HepG2 (cell line): ENCODE measurements around the gene PRSS2. TPM values are rescaled to one million over a fixed set of nuclear protein-coding genes. Genes with fewer than 3 reads are reported as not detected.

Experiments used
- ATAC-seq: fragments of 200-7000 bp; cut with Tn5 transposase; 3 replicates; pipeline ENCODE4 v1.9.1; 2020; ENCODE audit warnings: mild to moderate bottlenecking, moderate library complexity
- BruUV-seq: library from RNA; stranded (reverse); fragments of 400-500 nt; replicated peaks from 2 replicates; lab custom pipeline; 2021; lab: Mats Ljungman, UMichigan
- CTCF ChIA-PET: fragments of 300-600 bp; formaldehyde crosslinking; extraction: SDS; loops from one replicate; lab custom pipeline; 2021; ENCODE audit warnings: low total read pairs, inconsistent platforms, low intra/inter-chr PET ratio; lab: Yijun Ruan, JAX
- POLR2A ChIA-PET: fragments of 350-600 bp; sonication (Branson Sonifier 250); formaldehyde crosslinking; loops from one replicate; lab custom pipeline; 2020; ENCODE audit warnings: antibody characterized with exemption, inconsistent platforms; lab: Yijun Ruan, JAX
- DNase-seq: peaks from one replicate; pipeline ENCODE4 v3.0.0-alpha.2; 2015; ENCODE audit warnings: low spot score
- FAIRE-seq: peaks from 3 replicates; lab custom pipeline; 2011; peaks lifted over from hg19 to GRCh38; lab: Jason Lieb, UNC
- H2AFZ ChIP-seq: one replicate; pipeline ENCODE4 v1.6.1; 2011; ENCODE audit warnings: low read length, inconsistent platforms
- H3K27ac ChIP-seq: fragments of 300-600 bp; 3 replicates; pipeline ENCODE4 v1.8.0; 2011; ENCODE audit warnings: mixed run types, mild to moderate bottlenecking, mixed read lengths, low read length, inconsistent platforms; ENCODE audit not compliant: insufficient read depth; ENCODE audit errors: extremely low read length
- H3K27me3 ChIP-seq, 2 experiments: fragments of 200-600 bp in 1 of 2; 2 replicates in 1 of 2; 3 replicates in 1 of 2; pipeline versions ENCODE4 v1.6.0 to v1.8.0; 2011; ENCODE audit warnings: low read length in 2 of 2, mild to moderate bottlenecking in 2 of 2, moderate library complexity in 2 of 2, inconsistent platforms in 1 of 2; ENCODE audit not compliant: insufficient read depth in 2 of 2, control insufficient read depth in 1 of 2
- H3K36me3 ChIP-seq, 2 experiments: fragments of 200-600 bp in 1 of 2; replicated peaks in 1 of 2; 2 replicates in 1 of 2; 3 replicates in 1 of 2; pipeline versions ENCODE4 v1.5.1 to v1.8.0; 2011; ENCODE audit warnings: low read length in 2 of 2, inconsistent platforms in 1 of 2; ENCODE audit not compliant: insufficient read depth in 2 of 2, control insufficient read depth in 1 of 2
- H3K4me1 ChIP-seq: 2 replicates; pipeline ENCODE4 v1.5.1; 2012; ENCODE audit warnings: low read length, inconsistent platforms; ENCODE audit not compliant: insufficient read depth
- H3K4me2 ChIP-seq: 2 replicates; pipeline ENCODE4 v1.6.0; 2011; ENCODE audit warnings: low read depth, low read length, inconsistent platforms
- H3K4me3 ChIP-seq, 3 experiments: fragments of 200-600 bp in 1 of 3; sonication (generic), shearing (Covaris generic) in 1 of 3; replicated peaks in 1 of 3; 2 replicates each; pipeline ENCODE4 v1.5.1; 2011 to 2016; ENCODE audit warnings: low read length in 3 of 3, inconsistent platforms in 2 of 3, low read depth in 2 of 3, mild to moderate bottlenecking in 2 of 3, control low read depth in 1 of 3, mixed read lengths in 1 of 3; ENCODE audit not compliant: insufficient read depth in 1 of 3
- H3K79me2 ChIP-seq: one replicate; pipeline ENCODE4 v1.6.1; 2011; ENCODE audit warnings: low read length, inconsistent platforms; ENCODE audit not compliant: insufficient read depth
- H3K9ac ChIP-seq: 2 replicates; pipeline ENCODE4 v1.6.0; 2011; ENCODE audit warnings: mild to moderate bottlenecking, low read depth, low read length, inconsistent platforms; ENCODE audit not compliant: insufficient read depth
- H3K9me3 ChIP-seq: 2 replicates; pipeline ENCODE4 v1.5.1; 2012; ENCODE audit warnings: mild to moderate bottlenecking, low read length
- H4K20me1 ChIP-seq: 2 replicates; pipeline ENCODE4 v1.6.0; 2011; ENCODE audit warnings: inconsistent platforms, mild to moderate bottlenecking, low read length, moderate library complexity; ENCODE audit not compliant: insufficient read depth
- BCL6 ChIP-seq: IDR thresholded peaks from 2 replicates; pipeline ENCODE4 v1.6.1; 2016; ENCODE audit warnings: missing genetic modification reagents, missing compliant biosample characterization
- HMGA1 ChIP-seq: sonication (generic); formaldehyde crosslinking; conservative IDR thresholded peaks from 2 replicates; pipeline ENCODE4 v1.4.0; 2020; ENCODE audit warnings: missing genetic modification reagents
- HNRNPH1 ChIP-seq: fragments of 200-400 bp; formaldehyde crosslinking; optimal IDR thresholded peaks from 2 replicates; pipeline ENCODE3; 2017; ENCODE audit warnings: mild to moderate bottlenecking, low read depth, low read length
- JUN ChIP-seq: sonication (generic); formaldehyde crosslinking; IDR thresholded peaks from 2 replicates; pipeline ENCODE4 v1.4.0; 2020; ENCODE audit warnings: mild to moderate bottlenecking, missing genetic modification reagents
- PCBP2 ChIP-seq: fragments of 200-400 bp; formaldehyde crosslinking; optimal IDR thresholded peaks from 2 replicates; pipeline ENCODE3; 2018; ENCODE audit warnings: low read length, low read depth; ENCODE audit not compliant: poor library complexity, severe bottlenecking
- POLR2AphosphoS2 ChIP-seq: IDR thresholded peaks from 2 replicates; pipeline ENCODE4 v1.6.1; 2011; ENCODE audit warnings: low read depth, low read length, improper control_type of control experiment
- TSC22D2 ChIP-seq: sonication (generic); formaldehyde crosslinking; IDR thresholded peaks from 2 replicates; pipeline ENCODE4 v1.5.1; 2020; ENCODE audit warnings: missing genetic modification reagents, mild to moderate bottlenecking, borderline replicate concordance
- ZNF678 ChIP-seq: sonication (generic); formaldehyde crosslinking; IDR thresholded peaks from 2 replicates; pipeline ENCODE4 v1.4.0; 2020; ENCODE audit warnings: mild to moderate bottlenecking, missing genetic modification reagents
- ZNF83 ChIP-seq: sonication (generic); formaldehyde crosslinking; IDR thresholded peaks from 2 replicates; pipeline ENCODE4 v1.4.0; 2020; ENCODE audit warnings: missing genetic modification reagents, mild to moderate bottlenecking, borderline replicate concordance
- WGBS: methylation state at CpG from one replicate; pipeline ENCODE4 v1.1.6; 2017; ENCODE audit warnings: low lambda C conversion rate; 5-methylcytosine and 5-hydroxymethylcytosine counted together
- in situ Hi-C: cut with HindIII; loops from 2 replicates; pipeline ENCODE4 v1.10.0; 2017; ENCODE audit warnings: low pct_unique_long_range_greater_than_20kb; ENCODE audit not compliant: extremely low pct_ligation_motif_present
- intact Hi-C: fragments of 100-400 bp; cut with micrococcal nuclease; formaldehyde crosslinking; loops from one replicate; pipeline ENCODE4 v1.10.0; 2022; ENCODE audit not compliant: unreplicated experiment
- polyA plus RNA-seq, 8 experiments: library from polyadenylated mRNA; depleted of rRNA in 3 of 8; stranded (reverse) in 7 of 8; unstranded in 1 of 8; fragments of >200 nt; fragmentation: Illumina TruSeq in 4 of 8; extraction: Trizol in 4 of 8; gene quantifications; 2 replicates each; pipeline versions ENCODE4 v1.2.1 to v1.2.3, GENCODE V29; 2011 to 2016; ENCODE audit warnings: low read depth in 4 of 8, missing spikeins in 1 of 8, mixed read lengths in 1 of 8; ENCODE audit not compliant: insufficient read depth in 1 of 8
- total RNA-seq, 5 experiments: library from RNA; depleted of rRNA; stranded (reverse); fragments of >200 nt; fragmentation: Illumina TruSeq; extraction: Trizol; gene quantifications; 2 replicates each; pipeline ENCODE4 v1.2.3, GENCODE V29; 2016; ENCODE audit warnings: low read depth in 1 of 5
- TF ChIP-seq, protein P1 (sequence below): sonication (generic); formaldehyde crosslinking; IDR thresholded peaks from 2 replicates; pipeline ENCODE4 v1.5.1; 2020; ENCODE audit warnings: missing genetic modification reagents, mild to moderate bottlenecking, borderline replicate concordance

The PRSS2 gene
- total and polyA plus RNA-seq, 2 of the 13 experiments (the other 11 are each of a cell fraction or from before 2014, with no cell fraction given): not detected

DNA sequence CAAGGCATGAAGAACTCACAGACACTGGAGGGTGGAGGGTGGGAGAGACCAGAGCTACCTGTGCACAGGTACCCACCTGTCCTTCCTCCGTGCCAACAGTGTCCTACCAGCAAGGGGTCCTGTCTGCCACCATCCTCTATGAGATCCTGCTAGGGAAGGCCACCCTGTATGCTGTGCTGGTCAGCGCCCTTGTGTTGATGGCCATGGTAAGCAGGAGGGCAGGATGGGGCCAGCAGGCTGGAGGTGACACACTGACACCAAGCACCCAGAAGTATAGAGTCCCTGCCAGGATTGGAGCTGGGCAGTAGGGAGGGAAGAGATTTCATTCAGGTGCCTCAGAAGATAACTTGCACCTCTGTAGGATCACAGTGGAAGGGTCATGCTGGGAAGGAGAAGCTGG lies 21.8 kb downstream of the PRSS2 start:
- DNase-seq (no peak), ATAC-seq (no peak), FAIRE-seq (no peak)
- WGBS: 0% methylated on average over 2 of the region's 2 CpGs
- Histone ChIP-seq H3K9me3 (no peaks in the 10 kb centered on the region), H3K27ac (no peak overlapping the region), H3K36me3 (no peaks in the 10 kb centered on the region), H3K79me2 (no peaks in the 10 kb centered on the region), H3K4me2 (no peak overlapping the region), H3K27me3 (peaks cover 3 to 48% of the 10 kb centered on the region in 2 experiments), H2AFZ (no peak overlapping the region), H3K9ac (no peak overlapping the region), H4K20me1 (no peaks in the 10 kb centered on the region), H3K4me3 (no peak overlapping the region), H3K4me1 (no peaks in the 10 kb centered on the region)
- ChIA-PET POLR2A (no interaction called here), CTCF (no interaction called here)
- no peak for TF ChIP-seq PCBP2
- BruUV-seq: no TSS peak
- intact Hi-C loops: no loop called here
- in situ Hi-C loops: no loop called here

DNA sequence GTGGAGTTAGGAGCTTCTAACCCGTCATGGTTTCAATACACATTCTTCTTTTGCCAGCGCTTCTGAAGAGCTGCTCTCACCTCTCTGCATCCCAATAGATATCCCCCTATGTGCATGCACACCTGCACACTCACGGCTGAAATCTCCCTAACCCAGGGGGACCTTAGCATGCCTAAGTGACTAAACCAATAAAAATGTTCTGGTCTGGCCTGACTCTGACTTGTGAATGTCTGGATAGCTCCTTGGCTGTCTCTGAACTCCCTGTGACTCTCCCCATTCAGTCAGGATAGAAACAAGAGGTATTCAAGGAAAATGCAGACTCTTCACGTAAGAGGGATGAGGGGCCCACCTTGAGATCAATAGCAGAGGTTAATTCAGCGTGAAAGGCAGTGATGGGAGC lies 22.4 kb downstream of the PRSS2 start:
- Histone ChIP-seq H3K27ac (no peak overlapping the region), H4K20me1 (no peaks in the 10 kb centered on the region), H3K9me3 (no peaks in the 10 kb centered on the region), H2AFZ (no peak overlapping the region), H3K79me2 (no peaks in the 10 kb centered on the region), H3K4me1 (no peaks in the 10 kb centered on the region), H3K36me3 (no peaks in the 10 kb centered on the region), H3K27me3 (peaks cover 3 to 47% of the 10 kb centered on the region in 2 experiments; a peak in 4 of 5 replicates), H3K4me2 (no peak overlapping the region), H3K4me3 (no peak overlapping the region), H3K9ac (no peak overlapping the region)
- intact Hi-C loops (no loop called here), in situ Hi-C loops (no loop called here)
- WGBS: 2% methylated on average over 5 of the region's 5 CpGs
- FAIRE-seq: no peak
- no peak for ATAC-seq
- DNase-seq: no peak
- no peak for TF ChIP-seq BCL6 (CRISPR knock-in tag)
- no peak for TF ChIP-seq HNRNPH1
- no peak for TF ChIP-seq HMGA1 (CRISPR knock-in tag)
- TF ChIP-seq TSC22D2: no peak
- TF ChIP-seq ZNF678 (CRISPR knock-in tag): no peak
- TF ChIP-seq, protein P1, sequence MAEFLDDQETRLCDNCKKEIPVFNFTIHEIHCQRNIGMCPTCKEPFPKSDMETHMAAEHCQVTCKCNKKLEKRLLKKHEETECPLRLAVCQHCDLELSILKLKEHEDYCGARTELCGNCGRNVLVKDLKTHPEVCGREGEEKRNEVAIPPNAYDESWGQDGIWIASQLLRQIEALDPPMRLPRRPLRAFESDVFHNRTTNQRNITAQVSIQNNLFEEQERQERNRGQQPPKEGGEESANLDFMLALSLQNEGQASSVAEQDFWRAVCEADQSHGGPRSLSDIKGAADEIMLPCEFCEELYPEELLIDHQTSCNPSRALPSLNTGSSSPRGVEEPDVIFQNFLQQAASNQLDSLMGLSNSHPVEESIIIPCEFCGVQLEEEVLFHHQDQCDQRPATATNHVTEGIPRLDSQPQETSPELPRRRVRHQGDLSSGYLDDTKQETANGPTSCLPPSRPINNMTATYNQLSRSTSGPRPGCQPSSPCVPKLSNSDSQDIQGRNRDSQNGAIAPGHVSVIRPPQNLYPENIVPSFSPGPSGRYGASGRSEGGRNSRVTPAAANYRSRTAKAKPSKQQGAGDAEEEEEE (CRISPR knock-in tag): no peak
- TF ChIP-seq JUN (CRISPR knock-in tag): no peak
- TF ChIP-seq ZNF83 (CRISPR knock-in tag): no peak
- no peak for TF ChIP-seq POLR2AphosphoS2
- BruUV-seq: no TSS peak
- ChIA-PET CTCF (no interaction called here), POLR2A (no interaction called here)
